ENCODE measurements around the gene ZNF419.

DNA sequence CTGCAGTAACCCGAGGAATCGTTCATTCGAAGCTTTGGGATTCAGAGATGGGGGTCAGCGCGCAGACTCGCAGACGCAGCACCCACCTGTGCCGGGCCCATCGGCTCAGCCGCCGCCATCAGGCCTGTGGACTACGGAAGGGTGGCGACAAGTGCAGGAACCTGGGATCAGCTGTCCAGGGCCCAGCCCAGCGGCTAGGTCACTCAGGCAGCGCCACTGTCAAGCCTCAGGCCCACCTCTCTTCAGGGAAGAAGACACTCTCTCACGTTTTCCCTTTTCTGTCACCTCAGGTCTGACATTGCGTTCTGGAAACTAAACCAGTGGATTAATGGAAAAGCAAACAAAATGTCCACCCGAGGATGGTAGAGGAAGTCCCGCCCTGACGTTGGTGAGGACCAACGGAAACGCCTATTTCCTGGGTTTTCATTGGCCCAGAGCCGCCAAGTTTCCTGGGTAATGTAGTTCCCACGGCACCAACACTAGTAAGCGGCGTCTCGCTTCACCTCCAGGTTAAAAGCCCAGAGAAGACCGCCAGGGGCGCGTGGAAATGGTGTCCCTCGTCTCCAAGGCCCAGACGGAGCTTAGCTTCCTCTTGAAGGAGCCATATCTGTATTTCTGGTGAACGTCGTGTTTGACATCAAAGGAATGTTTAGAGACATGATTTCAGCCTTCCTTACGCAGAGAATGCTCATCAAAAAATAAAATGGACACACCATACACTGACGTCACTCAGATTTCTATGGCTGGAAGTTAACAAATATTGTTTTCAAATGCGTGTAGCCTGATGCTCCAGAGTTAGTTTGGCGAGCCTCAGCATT is 10.2 kb upstream of the ZNF419 start, which contains the start of gene ZNF772:
- TF ChIP-seq YY1 (IDR thresholded peaks at IDR 0.05; ENCODE audit: low read depth) (peak; percentile 89), CREB1 (IDR thresholded peaks at IDR 0.05; ENCODE audit: low read depth) (no peak), MAX (IDR thresholded peaks at IDR 0.05) (peak; percentile 78), RAD21 (IDR thresholded peaks at IDR 0.05; ENCODE audit: low read depth) (no peak), FOXM1 (IDR thresholded peaks at IDR 0.05; ENCODE audit: borderline replicate concordance, low read depth) (no peak)
- TF ChIP-seq, protein P1, sequence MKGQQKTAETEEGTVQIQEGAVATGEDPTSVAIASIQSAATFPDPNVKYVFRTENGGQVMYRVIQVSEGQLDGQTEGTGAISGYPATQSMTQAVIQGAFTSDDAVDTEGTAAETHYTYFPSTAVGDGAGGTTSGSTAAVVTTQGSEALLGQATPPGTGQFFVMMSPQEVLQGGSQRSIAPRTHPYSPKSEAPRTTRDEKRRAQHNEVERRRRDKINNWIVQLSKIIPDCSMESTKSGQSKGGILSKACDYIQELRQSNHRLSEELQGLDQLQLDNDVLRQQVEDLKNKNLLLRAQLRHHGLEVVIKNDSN (IDR thresholded peaks at IDR 0.05), result 0 out of 2 replicates have a peak, but pooled peaks have one; percentile 7

Data from Ishikawa (cell line).